Esophagus muscularis mucosa (tissue), 4 donors: ENCODE results near the gene CRTC1. TPM values are rescaled to one million over a fixed set of nuclear protein-coding genes. Genes with fewer than 3 reads are reported as not detected.

Source experiments
- DNase-seq: peaks from one replicate; pipeline ENCODE4 v3.0.0-alpha.2; 2017; ENCODE audit errors: extremely low spot score
- H3K27ac ChIP-seq, 4 donors: fragments of 200-600 bp; sonication (generic); replicated peaks in 1 of 4; 1 replicate in 3 of 4; 2 replicates in 1 of 4; pipeline ENCODE4 v1.5.1; 2016 to 2019; ENCODE audit warnings: mild to moderate bottlenecking in 1 of 4
- H3K27me3 ChIP-seq, 4 donors: fragments of 200-600 bp; sonication (generic); one replicate each; pipeline versions ENCODE4 v1.5.1 to v1.6.0; 2016 to 2019
- H3K36me3 ChIP-seq, 4 donors: fragments of 200-600 bp; sonication (generic); one replicate each; pipeline ENCODE4 v1.5.1; 2016 to 2019
- H3K4me1 ChIP-seq, 4 donors: fragments of 200-600 bp; sonication (generic); one replicate each; pipeline ENCODE4 v1.5.1; 2016 to 2019
- H3K4me3 ChIP-seq, 4 donors: fragments of 200-600 bp; sonication (generic); 1 replicate in 2 of 4; 2 replicates in 2 of 4; pipeline ENCODE4 v1.5.1; 2016 to 2019; ENCODE audit warnings: mild to moderate bottlenecking in 4 of 4, moderate library complexity in 1 of 4
- H3K9me3 ChIP-seq, 4 donors: fragments of 200-600 bp; sonication (generic); 1 replicate in 3 of 4; 2 replicates in 1 of 4; pipeline ENCODE4 v1.5.1; 2016 to 2019
- CTCF ChIP-seq, 3 experiments: fragments of 200-600 bp in 2 of 3; fragments of 450-650 bp in 1 of 3; sonication (generic) in 2 of 3; IDR thresholded peaks; one replicate each; pipeline ENCODE4 v1.5.1; 2017 to 2019; ENCODE audit warnings: antibody characterized with exemption in 3 of 3, mild to moderate bottlenecking in 2 of 3, moderate library complexity in 1 of 3
- EP300 ChIP-seq: sonication (generic); formaldehyde crosslinking; IDR thresholded peaks from one replicate; pipeline ENCODE4 v1.6.1; 2017; ENCODE audit warnings: antibody characterized with exemption
- POLR2A ChIP-seq: fragments of 450-650 bp; IDR thresholded peaks from one replicate; pipeline ENCODE4 v1.6.1; 2017; ENCODE audit warnings: antibody characterized with exemption, moderate library complexity, mild to moderate bottlenecking, low read depth
- POLR2AphosphoS5 ChIP-seq, 2 donors: sonication (generic); formaldehyde crosslinking; IDR thresholded peaks; one replicate each; pipeline ENCODE4 v1.6.1; 2017; ENCODE audit warnings: antibody characterized with exemption in 2 of 2
- WGBS: methylation state at CpG from one replicate; pipeline ENCODE4 v1.1.5; 2018; 5-methylcytosine and 5-hydroxymethylcytosine counted together
- intact Hi-C: fragments of 100-400 bp; cut with DNase I; formaldehyde crosslinking; loops from one replicate; pipeline ENCODE4 v1.15.1; 2023
- total RNA-seq, 4 donors: library from RNA; depleted of rRNA; stranded (reverse); fragments of >200 nt; gene quantifications; one replicate each; pipeline versions ENCODE4 v1.1.0 to v1.2.1, GENCODE V29; 2016

The CRTC1 gene
- total RNA-seq, 4 donors from 2014 or later = 5.3 to 10.1 (median 6.6) TPM

DNA sequence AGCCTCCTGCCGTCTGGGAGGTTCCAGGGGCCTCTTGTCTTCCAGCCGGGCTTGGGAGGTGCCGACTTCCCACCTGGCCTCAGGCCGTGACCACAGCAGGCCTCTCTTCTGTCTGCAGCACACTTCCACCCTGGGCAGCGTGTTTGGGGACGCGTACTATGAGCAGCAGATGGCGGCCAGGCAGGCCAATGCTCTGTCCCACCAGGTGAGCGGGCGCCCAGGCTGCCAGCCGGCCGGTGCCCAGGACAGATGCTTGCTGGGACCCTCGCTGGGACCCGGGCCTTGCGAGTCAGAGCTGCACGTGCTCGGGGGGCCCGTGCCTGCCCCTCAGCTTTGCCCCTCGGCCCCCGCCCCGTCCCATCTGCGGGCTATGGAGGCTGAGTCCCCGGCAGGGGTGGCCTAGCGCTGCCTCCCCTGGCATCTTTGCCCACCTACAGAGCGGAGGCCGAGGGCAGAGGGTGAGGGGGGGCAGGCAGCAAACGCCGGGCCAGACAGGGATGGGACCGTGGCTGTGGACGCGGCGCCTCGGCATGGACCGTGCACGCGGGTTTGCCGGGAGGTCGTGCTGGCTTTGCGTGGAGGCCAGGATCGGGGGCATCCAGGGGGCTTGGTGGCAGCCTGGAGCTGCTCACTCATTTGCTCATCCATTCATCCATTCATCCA is 91.4 kb downstream of the CRTC1 start:
- peaks cover 0 to 5% (median 0%) of the 10 kb centered on the region in 4 donors for H3K27me3 ChIP-seq
- H3K9me3 ChIP-seq = no peaks in the 10 kb centered on the region
- no peak for TF ChIP-seq EP300
- no peak for TF ChIP-seq POLR2AphosphoS5 (IDR thresholded peaks at IDR 0.05)
- no peak for TF ChIP-seq POLR2A
- TF ChIP-seq CTCF (IDR thresholded peaks at IDR 0.05) = no peak
- H3K4me1 ChIP-seq = peaks cover 0 to 12% (median 8%) of the 10 kb centered on the region in 4 donors
- intact Hi-C loops = no loop called here
- H3K27ac ChIP-seq = no peak overlapping the region
- H3K4me3 ChIP-seq = no peak overlapping the region
- H3K36me3 ChIP-seq = peaks cover 0 to 33% (median 11%) of the 10 kb centered on the region in 4 donors
- WGBS = 89% methylated on average over 9 of the region's 40 CpGs
- no peak for DNase-seq

DNA sequence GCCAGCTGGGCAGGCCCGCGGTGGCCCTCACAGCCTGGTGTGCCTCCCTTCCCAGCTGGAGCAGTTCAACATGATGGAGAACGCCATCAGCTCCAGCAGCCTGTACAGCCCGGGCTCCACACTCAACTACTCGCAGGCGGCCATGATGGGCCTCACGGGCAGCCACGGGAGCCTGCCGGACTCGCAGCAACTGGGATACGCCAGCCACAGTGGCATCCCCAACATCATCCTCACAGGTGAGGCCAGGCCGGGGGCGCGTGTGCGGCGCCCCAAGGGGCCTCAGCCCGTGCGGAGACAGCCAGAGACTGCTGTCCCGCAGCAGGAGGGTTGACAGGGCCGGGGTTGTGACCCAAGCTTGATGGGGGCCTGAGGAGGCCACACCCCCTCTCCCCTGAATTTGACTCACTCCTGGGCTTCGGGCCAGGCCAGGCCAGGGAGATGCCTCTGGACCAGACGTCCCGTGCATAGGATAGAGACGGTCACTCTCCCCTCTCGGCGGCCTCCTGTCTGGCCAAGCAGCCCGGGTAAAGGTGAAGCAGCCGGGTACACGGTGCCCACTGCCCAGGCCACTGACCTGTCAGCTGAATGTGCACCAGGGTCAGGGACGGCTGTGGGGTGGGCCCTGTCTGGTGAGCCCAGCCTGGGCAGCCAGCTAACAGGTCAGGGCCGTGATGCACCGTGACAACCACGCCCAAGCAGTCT is 92.3 kb downstream of the CRTC1 start:
- no peak overlapping the region for H3K4me3 ChIP-seq
- no peak for DNase-seq
- peaks cover 0 to 12% (median 8%) of the 10 kb centered on the region in 4 donors for H3K4me1 ChIP-seq
- no peak for TF ChIP-seq CTCF (IDR thresholded peaks at IDR 0.05)
- TF ChIP-seq POLR2A = no peak
- no peak for TF ChIP-seq POLR2AphosphoS5 (IDR thresholded peaks at IDR 0.05)
- no peak for TF ChIP-seq EP300
- H3K27me3 ChIP-seq = peaks cover 0 to 5% (median 0%) of the 10 kb centered on the region in 4 donors
- intact Hi-C loops = no loop called here
- peaks cover 0 to 33% (median 9%) of the 10 kb centered on the region in 4 donors for H3K36me3 ChIP-seq
- no peaks in the 10 kb centered on the region for H3K9me3 ChIP-seq
- 84% methylated on average over 20 of the region's 33 CpGs for WGBS
- H3K27ac ChIP-seq = no peak overlapping the region

- intact Hi-C loops = no loop called here
- Histone ChIP-seq H3K27me3 (peaks cover 0 to 5% (median 0%) of the 10 kb centered on the region in 4 donors), H3K4me3 (no peak overlapping the region), H3K4me1 (peaks cover 0 to 12% (median 8%) of the 10 kb centered on the region in 4 donors), H3K36me3 (peaks cover 0 to 31% (median 8%) of the 10 kb centered on the region in 4 donors), H3K27ac (no peak overlapping the region), H3K9me3 (no peaks in the 10 kb centered on the region)
- WGBS = 70% methylated on average over 3 of the region's 8 CpGs
- no peak for TF ChIP-seq EP300
- TF ChIP-seq POLR2AphosphoS5 (IDR thresholded peaks at IDR 0.05) = no peak
- TF ChIP-seq POLR2A = no peak
- no peak for TF ChIP-seq CTCF (IDR thresholded peaks at IDR 0.05)
- DNase-seq = no peak
Observed at GRCh38 chr19:18776288-18776594, 92.8 kb downstream of the CRTC1 start.

DNA sequence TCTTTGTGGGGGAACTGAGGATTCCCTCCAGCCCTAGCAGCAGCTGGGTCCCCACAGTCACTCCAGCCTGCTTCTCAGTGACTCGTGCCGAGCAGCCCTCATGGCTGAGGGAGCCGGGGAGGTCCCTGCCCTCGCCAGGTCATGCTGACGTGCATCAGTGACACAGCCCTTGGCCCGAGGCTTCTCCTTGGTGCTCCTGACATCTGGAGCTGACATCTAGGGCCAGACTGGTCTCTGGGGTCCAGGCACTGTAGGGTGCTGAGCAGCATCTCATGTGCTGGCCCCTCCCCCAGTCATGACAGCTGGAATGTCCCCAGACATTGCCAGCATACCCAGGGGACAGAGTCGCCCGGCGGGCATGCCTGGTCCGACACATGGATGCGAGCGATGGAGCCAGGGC is 93.3 kb downstream of the CRTC1 start:
- no peak for DNase-seq
- intact Hi-C loops = no loop called here
- Histone ChIP-seq H3K27ac (no peak overlapping the region), H3K27me3 (peaks cover 0 to 5% (median 0%) of the 10 kb centered on the region in 4 donors), H3K4me1 (peaks cover 0 to 12% (median 8%) of the 10 kb centered on the region in 4 donors), H3K9me3 (no peaks in the 10 kb centered on the region), H3K4me3 (no peak overlapping the region), H3K36me3 (peaks cover 0 to 26% (median 5%) of the 10 kb centered on the region in 4 donors)
- TF ChIP-seq POLR2A (no peak), CTCF (IDR thresholded peaks at IDR 0.05) (no peak), EP300 (no peak), POLR2AphosphoS5 (IDR thresholded peaks at IDR 0.05) (no peak)
- WGBS = 82% methylated on average over 6 of the region's 12 CpGs
